ENCODE data around the gene FOXR1.
"Not testable (repeated sequence)": the region's sequence is repeated elsewhere in the genome, so short reads cannot be mapped to it uniquely, and the experiment has no call there.

DNA sequence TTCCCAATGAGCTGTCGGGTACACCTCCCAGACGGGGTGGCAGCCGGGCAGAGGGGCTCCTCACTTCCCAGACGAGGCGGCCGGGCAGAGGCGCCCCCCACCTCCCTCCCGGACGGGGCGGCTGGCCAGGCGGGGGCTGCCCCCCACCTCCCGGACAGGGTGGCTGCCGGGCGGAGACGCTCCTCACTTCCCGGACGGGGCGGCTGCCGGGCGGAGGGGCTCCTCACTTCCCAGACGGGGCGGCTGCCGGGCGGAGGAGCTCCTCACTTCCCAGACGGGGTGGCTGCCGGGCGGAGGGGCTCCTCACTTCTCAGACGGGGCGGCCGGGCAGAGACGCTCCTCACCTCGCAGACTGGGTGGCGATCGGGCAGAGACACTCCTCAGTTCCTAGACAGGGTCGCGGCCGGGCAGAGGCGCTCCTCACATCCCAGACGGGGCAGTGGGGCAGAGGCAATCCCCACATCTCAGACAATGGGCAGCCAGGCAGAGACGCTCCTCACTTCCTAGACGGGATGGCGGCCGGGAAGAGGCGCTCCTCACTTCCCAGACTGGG lies 20.0 kb downstream of the FOXR1 start:
- TF ChIP-seq CTCF, POLR2AphosphoS5 (IDR thresholded peaks at IDR 0.05): not testable (repeated sequence)

Data from breast epithelium (tissue), 3 donors.